ENCODE data around the gene HMX2. TPM values are rescaled to one million over a fixed set of nuclear protein-coding genes. Genes with fewer than 3 reads are reported as not detected.

Gene HMX2
- total and polyA plus RNA-seq, 2 of the 8 experiments (the other 6 are each of a cell fraction or from before 2014, with no cell fraction given) = 2.0 to 2.7 TPM

DNA sequence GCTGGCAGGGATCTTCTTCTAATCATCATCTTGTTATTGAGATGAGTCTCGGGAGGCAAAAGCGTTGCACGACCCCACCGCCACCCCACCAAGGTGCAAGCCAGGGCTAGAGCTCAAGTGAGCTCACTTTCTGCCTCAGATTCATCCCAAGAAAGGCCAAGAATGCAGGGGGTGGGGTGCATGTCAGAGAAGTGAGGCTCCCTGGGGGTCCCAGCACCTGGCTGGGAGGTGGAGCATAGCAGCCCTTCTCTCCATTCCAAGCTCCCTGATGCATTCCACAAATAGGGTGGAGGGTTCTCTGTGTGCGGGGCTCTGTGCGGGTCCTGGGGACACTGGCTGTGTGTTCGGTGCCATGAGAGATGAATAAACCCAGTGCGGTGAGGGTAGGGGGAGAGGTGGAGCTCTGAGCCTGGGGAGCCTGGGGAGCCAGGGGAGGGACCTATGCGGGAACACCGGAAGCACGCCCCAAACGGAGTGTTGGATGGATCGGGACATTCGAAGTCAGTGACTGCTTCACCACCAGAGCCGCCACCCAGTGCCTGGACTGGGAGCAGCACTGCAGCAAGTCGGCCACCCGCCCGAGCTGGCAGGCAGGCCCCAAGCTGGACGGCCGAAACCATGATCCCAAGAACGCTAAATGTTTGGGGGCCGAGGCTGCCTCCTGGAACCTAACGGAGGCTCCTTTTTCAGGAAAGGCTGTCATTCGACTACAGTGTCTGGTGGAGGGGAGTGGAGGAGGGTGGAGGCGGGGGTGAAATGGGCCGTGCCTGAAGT, 30.1 kb upstream of the HMX2 start (continued):
- TF ChIP-seq, protein P1, sequence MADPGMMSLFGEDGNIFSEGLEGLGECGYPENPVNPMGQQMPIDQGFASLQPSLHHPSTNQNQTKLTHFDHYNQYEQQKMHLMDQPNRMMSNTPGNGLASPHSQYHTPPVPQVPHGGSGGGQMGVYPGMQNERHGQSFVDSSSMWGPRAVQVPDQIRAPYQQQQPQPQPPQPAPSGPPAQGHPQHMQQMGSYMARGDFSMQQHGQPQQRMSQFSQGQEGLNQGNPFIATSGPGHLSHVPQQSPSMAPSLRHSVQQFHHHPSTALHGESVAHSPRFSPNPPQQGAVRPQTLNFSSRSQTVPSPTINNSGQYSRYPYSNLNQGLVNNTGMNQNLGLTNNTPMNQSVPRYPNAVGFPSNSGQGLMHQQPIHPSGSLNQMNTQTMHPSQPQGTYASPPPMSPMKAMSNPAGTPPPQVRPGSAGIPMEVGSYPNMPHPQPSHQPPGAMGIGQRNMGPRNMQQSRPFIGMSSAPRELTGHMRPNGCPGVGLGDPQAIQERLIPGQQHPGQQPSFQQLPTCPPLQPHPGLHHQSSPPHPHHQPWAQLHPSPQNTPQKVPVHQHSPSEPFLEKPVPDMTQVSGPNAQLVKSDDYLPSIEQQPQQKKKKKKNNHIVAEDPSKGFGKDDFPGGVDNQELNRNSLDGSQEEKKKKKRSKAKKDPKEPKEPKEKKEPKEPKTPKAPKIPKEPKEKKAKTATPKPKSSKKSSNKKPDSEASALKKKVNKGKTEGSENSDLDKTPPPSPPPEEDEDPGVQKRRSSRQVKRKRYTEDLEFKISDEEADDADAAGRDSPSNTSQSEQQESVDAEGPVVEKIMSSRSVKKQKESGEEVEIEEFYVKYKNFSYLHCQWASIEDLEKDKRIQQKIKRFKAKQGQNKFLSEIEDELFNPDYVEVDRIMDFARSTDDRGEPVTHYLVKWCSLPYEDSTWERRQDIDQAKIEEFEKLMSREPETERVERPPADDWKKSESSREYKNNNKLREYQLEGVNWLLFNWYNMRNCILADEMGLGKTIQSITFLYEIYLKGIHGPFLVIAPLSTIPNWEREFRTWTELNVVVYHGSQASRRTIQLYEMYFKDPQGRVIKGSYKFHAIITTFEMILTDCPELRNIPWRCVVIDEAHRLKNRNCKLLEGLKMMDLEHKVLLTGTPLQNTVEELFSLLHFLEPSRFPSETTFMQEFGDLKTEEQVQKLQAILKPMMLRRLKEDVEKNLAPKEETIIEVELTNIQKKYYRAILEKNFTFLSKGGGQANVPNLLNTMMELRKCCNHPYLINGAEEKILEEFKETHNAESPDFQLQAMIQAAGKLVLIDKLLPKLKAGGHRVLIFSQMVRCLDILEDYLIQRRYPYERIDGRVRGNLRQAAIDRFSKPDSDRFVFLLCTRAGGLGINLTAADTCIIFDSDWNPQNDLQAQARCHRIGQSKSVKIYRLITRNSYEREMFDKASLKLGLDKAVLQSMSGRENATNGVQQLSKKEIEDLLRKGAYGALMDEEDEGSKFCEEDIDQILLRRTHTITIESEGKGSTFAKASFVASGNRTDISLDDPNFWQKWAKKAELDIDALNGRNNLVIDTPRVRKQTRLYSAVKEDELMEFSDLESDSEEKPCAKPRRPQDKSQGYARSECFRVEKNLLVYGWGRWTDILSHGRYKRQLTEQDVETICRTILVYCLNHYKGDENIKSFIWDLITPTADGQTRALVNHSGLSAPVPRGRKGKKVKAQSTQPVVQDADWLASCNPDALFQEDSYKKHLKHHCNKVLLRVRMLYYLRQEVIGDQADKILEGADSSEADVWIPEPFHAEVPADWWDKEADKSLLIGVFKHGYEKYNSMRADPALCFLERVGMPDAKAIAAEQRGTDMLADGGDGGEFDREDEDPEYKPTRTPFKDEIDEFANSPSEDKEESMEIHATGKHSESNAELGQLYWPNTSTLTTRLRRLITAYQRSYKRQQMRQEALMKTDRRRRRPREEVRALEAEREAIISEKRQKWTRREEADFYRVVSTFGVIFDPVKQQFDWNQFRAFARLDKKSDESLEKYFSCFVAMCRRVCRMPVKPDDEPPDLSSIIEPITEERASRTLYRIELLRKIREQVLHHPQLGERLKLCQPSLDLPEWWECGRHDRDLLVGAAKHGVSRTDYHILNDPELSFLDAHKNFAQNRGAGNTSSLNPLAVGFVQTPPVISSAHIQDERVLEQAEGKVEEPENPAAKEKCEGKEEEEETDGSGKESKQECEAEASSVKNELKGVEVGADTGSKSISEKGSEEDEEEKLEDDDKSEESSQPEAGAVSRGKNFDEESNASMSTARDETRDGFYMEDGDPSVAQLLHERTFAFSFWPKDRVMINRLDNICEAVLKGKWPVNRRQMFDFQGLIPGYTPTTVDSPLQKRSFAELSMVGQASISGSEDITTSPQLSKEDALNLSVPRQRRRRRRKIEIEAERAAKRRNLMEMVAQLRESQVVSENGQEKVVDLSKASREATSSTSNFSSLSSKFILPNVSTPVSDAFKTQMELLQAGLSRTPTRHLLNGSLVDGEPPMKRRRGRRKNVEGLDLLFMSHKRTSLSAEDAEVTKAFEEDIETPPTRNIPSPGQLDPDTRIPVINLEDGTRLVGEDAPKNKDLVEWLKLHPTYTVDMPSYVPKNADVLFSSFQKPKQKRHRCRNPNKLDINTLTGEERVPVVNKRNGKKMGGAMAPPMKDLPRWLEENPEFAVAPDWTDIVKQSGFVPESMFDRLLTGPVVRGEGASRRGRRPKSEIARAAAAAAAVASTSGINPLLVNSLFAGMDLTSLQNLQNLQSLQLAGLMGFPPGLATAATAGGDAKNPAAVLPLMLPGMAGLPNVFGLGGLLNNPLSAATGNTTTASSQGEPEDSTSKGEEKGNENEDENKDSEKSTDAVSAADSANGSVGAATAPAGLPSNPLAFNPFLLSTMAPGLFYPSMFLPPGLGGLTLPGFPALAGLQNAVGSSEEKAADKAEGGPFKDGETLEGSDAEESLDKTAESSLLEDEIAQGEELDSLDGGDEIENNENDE (IDR thresholded peaks at IDR 0.05; ENCODE audit: insufficient replicate concordance, low read length) = no peak
- peak; percentile 8; the same call in 1 of the 2 replicates for TF ChIP-seq SRF (IDR thresholded peaks at IDR 0.05; ENCODE audit: low read depth, low read length)
- TF ChIP-seq CEBPB (IDR thresholded peaks at IDR 0.05; ENCODE audit: low read depth, low read length) = no peak
- TF ChIP-seq RXRA (IDR thresholded peaks at IDR 0.05; ENCODE audit: insufficient read depth, low read depth, low read length) = no peak
- TF ChIP-seq RBBP5 (IDR thresholded peaks at IDR 0.05; ENCODE audit: borderline replicate concordance, low read depth, low read length) = 0 out of 2 replicates have a peak, but pooled peaks have one; percentile 28
- no peak for TF ChIP-seq JUN (IDR thresholded peaks at IDR 0.05; ENCODE audit: low read depth, low read length)
- 0 out of 2 replicates have a peak, but pooled peaks have one; percentile 37 for TF ChIP-seq TBP (IDR thresholded peaks at IDR 0.05; ENCODE audit: low read depth, low read length)
- TF ChIP-seq SAP30 (IDR thresholded peaks at IDR 0.05; ENCODE audit: insufficient read depth, insufficient replicate concordance, low read length) = no peak
- no peak for TF ChIP-seq SP4 (IDR thresholded peaks at IDR 0.05; ENCODE audit: low read length)
- peak; percentile 94 for TF ChIP-seq MAX (IDR thresholded peaks at IDR 0.05)
